Neural progenitor cell (in vitro differentiated cells): ENCODE measurements around the gene MELK.

Source experiments
- CTCF ChIP-seq: fragments of 200-600 bp; sonication (generic); IDR thresholded peaks from 2 replicates; pipeline ENCODE4 v1.5.1; 2017; ENCODE audit warnings: antibody characterized with exemption, mild to moderate bottlenecking
- EZH2 ChIP-seq: fragments of 200-600 bp; sonication (generic); IDR thresholded peaks from 2 replicates; pipeline ENCODE4 v1.6.1; 2017; ENCODE audit warnings: antibody characterized with exemption, mild to moderate bottlenecking, moderate library complexity

GRCh38 chr9:36559036-36559695, 13.5 kb upstream of the MELK start:
- no peak for TF ChIP-seq EZH2
- no peak for TF ChIP-seq CTCF
